CD4-positive, alpha-beta memory T cell (primary cell): Measurements from ENCODE around the gene SLC8A1. TPM values are rescaled to one million over a fixed set of nuclear protein-coding genes. Genes with fewer than 3 reads are reported as not detected.

Experiments
- CTCF ChIA-PET: fragments of 350-600 bp; sonication (Branson Sonifier 250); formaldehyde crosslinking; loops from one replicate; lab custom pipeline; 2021; ENCODE audit warnings: inconsistent platforms; ENCODE audit not compliant: partially characterized antibody; lab: Charles Lee
- POLR2A ChIA-PET: fragments of 350-600 bp; sonication (Branson Sonifier 250); formaldehyde crosslinking; loops from one replicate; lab custom pipeline; 2021; ENCODE audit not compliant: partially characterized antibody; lab: Charles Lee
- DNase-seq, 5 donors: peaks; one replicate each; pipeline versions ENCODE4 v3.0.0 to v3.0.0-alpha.2; 2020 to 2022; ENCODE audit warnings: mixed read lengths in 1 of 5
- H3K27ac ChIP-seq: one replicate; pipeline ENCODE4 v1.7.0; 2013; ENCODE audit warnings: low read depth, low read length
- H3K27me3 ChIP-seq: 2 replicates; pipeline ENCODE4 v1.7.0; 2013; ENCODE audit warnings: mild to moderate bottlenecking, low read length, moderate library complexity; ENCODE audit not compliant: insufficient read depth
- H3K36me3 ChIP-seq: 2 replicates; pipeline ENCODE4 v1.7.0; 2013; ENCODE audit warnings: mild to moderate bottlenecking, low read length, moderate library complexity; ENCODE audit not compliant: insufficient read depth
- H3K4me1 ChIP-seq: 2 replicates; pipeline ENCODE4 v1.7.0; 2013; ENCODE audit warnings: mild to moderate bottlenecking, low read length, moderate library complexity; ENCODE audit not compliant: insufficient read depth
- H3K4me3 ChIP-seq, 2 donors: one replicate each; pipeline ENCODE4 v1.7.0; 2013; ENCODE audit warnings: low read length in 2 of 2, mild to moderate bottlenecking in 1 of 2
- H3K9me3 ChIP-seq, 2 donors: one replicate each; pipeline ENCODE4 v1.7.0; 2013; ENCODE audit warnings: low read length in 2 of 2, control low read depth in 1 of 2; ENCODE audit not compliant: control insufficient read depth in 1 of 2
- H3K27ac Mint-ChIP-seq, 7 donors: one replicate each; pipeline ENCODE4 v1.8.0; 2020 to 2021; ENCODE audit warnings: mixed read lengths in 7 of 7, mild to moderate bottlenecking in 6 of 7, inconsistent platforms in 3 of 7, moderate library complexity in 3 of 7
- H3K27me3 Mint-ChIP-seq, 2 donors: one replicate each; pipeline ENCODE4 v1.8.0; 2020 to 2021; ENCODE audit warnings: mixed read lengths in 2 of 2
- H3K36me3 Mint-ChIP-seq, 2 donors: one replicate each; pipeline ENCODE4 v1.8.0; 2020 to 2021; ENCODE audit warnings: mixed read lengths in 2 of 2, inconsistent platforms in 1 of 2, mild to moderate bottlenecking in 1 of 2
- H3K4me1 Mint-ChIP-seq, 4 donors: one replicate each; pipeline ENCODE4 v1.8.0; 2020 to 2021; ENCODE audit warnings: mixed read lengths in 4 of 4, mild to moderate bottlenecking in 1 of 4
- H3K4me3 Mint-ChIP-seq, 8 donors: one replicate each; pipeline ENCODE4 v1.8.0; 2020 to 2021; ENCODE audit warnings: mixed read lengths in 8 of 8, mild to moderate bottlenecking in 7 of 8, moderate library complexity in 6 of 8, inconsistent platforms in 3 of 8
- H3K9me3 Mint-ChIP-seq, 8 donors: one replicate each; pipeline ENCODE4 v1.8.0; 2020 to 2021; ENCODE audit warnings: mixed read lengths in 8 of 8, mild to moderate bottlenecking in 5 of 8, inconsistent platforms in 3 of 8, moderate library complexity in 1 of 8
- intact Hi-C: fragments of 100-400 bp; cut with micrococcal nuclease; formaldehyde crosslinking; loops from one replicate; pipeline ENCODE4 v1.15.1; 2023
- polyA plus RNA-seq, 2 donors: library from polyadenylated mRNA; unstranded; fragments of 300-500 nt; fragmentation: Illumina TruSeq; gene quantifications; one replicate each; pipeline ENCODE4 v1.2.3, GENCODE V29; 2021
- total RNA-seq, 2 experiments: library from RNA; stranded (reverse); gene quantifications; one replicate each; pipeline ENCODE4 v1.2.3, GENCODE V29; 2021

SLC8A1 gene
- total and polyA plus RNA-seq, 4 experiments from 2014 or later: 0.36 to 0.79 TPM; not detected in 2

GRCh38 chr2:40434731-40435271 is 17.1 kb downstream of the SLC8A1 start:
- Histone ChIP-seq H3K36me3 (no peaks in the 10 kb centered on the region), H3K27me3 (no peaks in the 10 kb centered on the region), H3K9me3 (no peaks in the 10 kb centered on the region), H3K27ac (no peak overlapping the region), H3K4me3 (no peak overlapping the region), H3K4me1 (no peaks in the 10 kb centered on the region)
- POLR2A ChIA-PET: no interaction called here
- Mint-ChIP-seq H3K27ac (no peak overlapping the region), H3K4me3 (no peak overlapping the region), H3K36me3 (no peaks in the 10 kb centered on the region), H3K9me3 (peaks cover 0 to 6% (median 0%) of the 10 kb centered on the region in 8 donors), H3K27me3 (no peaks in the 10 kb centered on the region), H3K4me1 (no peaks in the 10 kb centered on the region)
- CTCF ChIA-PET: no interaction called here
- no peak for DNase-seq
- intact Hi-C loops: no loop called here

GRCh38 chr2:40433736-40434135 is 18.2 kb downstream of the SLC8A1 start:
- no peak overlapping the region for H3K27ac Mint-ChIP-seq
- no peaks in the 10 kb centered on the region for H3K4me1 Mint-ChIP-seq
- H3K4me3 Mint-ChIP-seq: no peak overlapping the region
- Histone ChIP-seq H3K27me3 (no peaks in the 10 kb centered on the region), H3K9me3 (no peaks in the 10 kb centered on the region), H3K4me1 (no peaks in the 10 kb centered on the region), H3K27ac (no peak overlapping the region), H3K4me3 (no peak overlapping the region), H3K36me3 (no peaks in the 10 kb centered on the region)
- ChIA-PET CTCF (no interaction called here), POLR2A (no interaction called here)
- intact Hi-C loops: no loop called here
- H3K27me3 Mint-ChIP-seq: no peaks in the 10 kb centered on the region
- H3K9me3 Mint-ChIP-seq: peaks cover 0 to 7% (median 0%) of the 10 kb centered on the region in 8 donors
- H3K36me3 Mint-ChIP-seq: no peaks in the 10 kb centered on the region
- DNase-seq: no peak

GRCh38 chr2:40432921-40433483 is 18.9 kb downstream of the SLC8A1 start:
- CTCF ChIA-PET: no interaction called here
- Histone ChIP-seq H3K4me3 (no peak overlapping the region), H3K36me3 (no peaks in the 10 kb centered on the region), H3K27me3 (no peaks in the 10 kb centered on the region), H3K4me1 (no peaks in the 10 kb centered on the region), H3K27ac (no peak overlapping the region), H3K9me3 (no peaks in the 10 kb centered on the region)
- Mint-ChIP-seq H3K27ac (no peak overlapping the region), H3K4me1 (no peaks in the 10 kb centered on the region), H3K27me3 (no peaks in the 10 kb centered on the region), H3K4me3 (no peak overlapping the region), H3K36me3 (no peaks in the 10 kb centered on the region), H3K9me3 (peaks cover 0 to 7% (median 0%) of the 10 kb centered on the region in 8 donors)
- DNase-seq: no peak
- intact Hi-C loops: no loop called here
- POLR2A ChIA-PET: no interaction called here

GRCh38 chr2:40431600-40431955 is 20.3 kb downstream of the SLC8A1 start:
- Mint-ChIP-seq H3K4me3 (no peak overlapping the region), H3K9me3 (peaks cover 0 to 7% (median 0%) of the 10 kb centered on the region in 8 donors), H3K36me3 (no peaks in the 10 kb centered on the region), H3K27ac (no peak overlapping the region), H3K4me1 (no peaks in the 10 kb centered on the region), H3K27me3 (no peaks in the 10 kb centered on the region)
- ChIA-PET POLR2A (no interaction called here), CTCF (no interaction called here)
- H3K4me3 ChIP-seq: no peak overlapping the region
- H3K27me3 ChIP-seq: no peaks in the 10 kb centered on the region
- DNase-seq: no peak
- H3K27ac ChIP-seq: no peak overlapping the region
- intact Hi-C loops: no loop called here
- no peaks in the 10 kb centered on the region for H3K36me3 ChIP-seq
- no peaks in the 10 kb centered on the region for H3K4me1 ChIP-seq
- no peaks in the 10 kb centered on the region for H3K9me3 ChIP-seq

DNA sequence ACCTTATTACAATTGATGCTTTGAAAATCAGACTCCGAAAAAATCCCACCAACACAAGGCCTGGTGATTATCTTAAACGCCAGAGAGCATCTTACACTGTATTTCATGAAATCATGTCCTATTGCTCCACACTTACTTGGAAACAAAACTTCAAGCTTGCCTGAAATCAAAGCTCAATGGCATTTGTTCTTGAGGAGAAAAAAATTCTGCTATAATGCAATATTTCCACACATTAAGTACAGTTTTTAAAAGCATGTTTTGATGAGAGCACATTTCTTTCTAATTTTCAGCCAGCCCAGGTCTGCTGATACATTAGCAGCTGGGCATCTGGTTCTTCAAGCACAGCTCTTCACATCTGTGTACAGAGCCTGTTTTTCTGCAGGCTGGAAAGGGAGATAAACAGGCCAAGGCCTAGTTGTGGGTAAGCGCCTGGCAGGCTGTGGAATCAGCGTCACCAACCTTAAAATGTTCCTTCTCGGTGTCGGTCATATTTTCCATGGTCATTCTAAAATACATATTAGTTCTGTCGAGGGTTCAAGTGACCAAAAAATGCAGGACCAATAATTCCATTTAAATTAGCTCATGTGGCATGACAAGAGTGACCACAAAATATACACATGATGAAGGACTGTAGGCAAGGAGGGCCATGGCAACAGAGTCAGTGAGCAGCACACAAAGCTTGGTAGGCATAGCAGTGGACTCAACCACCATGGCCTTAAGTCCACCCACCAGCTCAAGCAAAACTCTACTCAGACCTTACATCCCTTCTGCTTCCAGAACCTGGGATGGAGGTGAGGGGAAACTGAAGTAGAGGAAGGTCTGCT is 20.9 kb downstream of the SLC8A1 start:
- peaks cover 0 to 7% (median 0%) of the 10 kb centered on the region in 8 donors for H3K9me3 Mint-ChIP-seq
- no peak overlapping the region for H3K4me3 ChIP-seq
- H3K27me3 ChIP-seq: no peaks in the 10 kb centered on the region
- CTCF ChIA-PET: no interaction called here
- H3K27ac Mint-ChIP-seq: no peak overlapping the region
- H3K9me3 ChIP-seq: no peaks in the 10 kb centered on the region
- no peaks in the 10 kb centered on the region for H3K4me1 ChIP-seq
- no peaks in the 10 kb centered on the region for H3K27me3 Mint-ChIP-seq
- H3K4me3 Mint-ChIP-seq: no peak overlapping the region
- no peak overlapping the region for H3K27ac ChIP-seq
- intact Hi-C loops: no loop called here
- no peaks in the 10 kb centered on the region for H3K36me3 ChIP-seq
- POLR2A ChIA-PET: no interaction called here
- H3K36me3 Mint-ChIP-seq: no peaks in the 10 kb centered on the region
- DNase-seq: no peak
- no peaks in the 10 kb centered on the region for H3K4me1 Mint-ChIP-seq

GRCh38 chr2:40428439-40428838 is 23.5 kb downstream of the SLC8A1 start:
- Mint-ChIP-seq H3K4me3 (no peak overlapping the region), H3K27me3 (no peaks in the 10 kb centered on the region), H3K9me3 (peaks cover 0 to 4% (median 0%) of the 10 kb centered on the region in 8 donors), H3K4me1 (no peaks in the 10 kb centered on the region), H3K27ac (no peak overlapping the region), H3K36me3 (no peaks in the 10 kb centered on the region)
- intact Hi-C loops: no loop called here
- no peaks in the 10 kb centered on the region for H3K36me3 ChIP-seq
- POLR2A ChIA-PET: no interaction called here
- no peaks in the 10 kb centered on the region for H3K4me1 ChIP-seq
- no peaks in the 10 kb centered on the region for H3K9me3 ChIP-seq
- no peak overlapping the region for H3K27ac ChIP-seq
- DNase-seq: no peak
- H3K27me3 ChIP-seq: no peaks in the 10 kb centered on the region
- CTCF ChIA-PET: no interaction called here
- H3K4me3 ChIP-seq: no peak overlapping the region

DNA sequence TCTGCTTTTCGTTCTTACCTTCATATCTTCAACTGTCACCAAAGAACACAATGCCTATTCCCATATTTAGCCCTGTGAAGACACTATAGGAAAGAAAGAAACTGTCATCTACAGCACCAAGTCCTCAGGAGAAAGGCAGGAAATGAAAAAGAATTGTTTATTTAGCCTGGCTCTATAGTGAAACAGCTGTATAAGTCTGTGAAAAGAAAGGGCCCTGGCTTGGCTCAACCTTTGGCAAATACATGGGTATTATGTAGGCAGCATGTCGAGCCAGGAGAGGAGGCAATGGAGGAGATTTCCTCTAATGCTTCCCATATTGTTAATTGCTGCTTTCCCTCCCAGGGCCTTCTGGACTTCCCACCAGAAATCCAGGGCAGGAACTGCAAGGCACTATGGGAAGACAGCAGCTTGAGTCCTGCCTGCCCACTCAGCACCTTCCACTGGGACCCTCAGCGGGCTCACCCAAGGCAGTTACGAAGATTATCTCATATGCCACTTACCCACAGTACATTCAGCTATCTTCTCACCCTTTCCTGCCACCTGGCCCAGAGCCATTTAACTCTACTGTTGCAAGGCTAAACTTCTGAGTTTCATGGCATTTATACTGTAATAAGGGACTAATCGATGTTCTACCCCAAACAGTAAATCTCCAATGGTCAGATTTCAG is 30.1 kb downstream of the SLC8A1 start:
- POLR2A ChIA-PET: no interaction called here
- no peak for DNase-seq
- Mint-ChIP-seq H3K36me3 (no peaks in the 10 kb centered on the region), H3K27me3 (no peaks in the 10 kb centered on the region), H3K4me3 (no peak overlapping the region), H3K27ac (no peak overlapping the region), H3K4me1 (no peaks in the 10 kb centered on the region), H3K9me3 (peaks cover 0 to 3% (median 0%) of the 10 kb centered on the region in 8 donors)
- intact Hi-C loops: no loop called here
- H3K4me3 ChIP-seq: no peak overlapping the region
- H3K27ac ChIP-seq: no peak overlapping the region
- no peaks in the 10 kb centered on the region for H3K9me3 ChIP-seq
- no peaks in the 10 kb centered on the region for H3K27me3 ChIP-seq
- CTCF ChIA-PET: no interaction called here
- no peaks in the 10 kb centered on the region for H3K36me3 ChIP-seq
- H3K4me1 ChIP-seq: no peaks in the 10 kb centered on the region
